Spleen (tissue), 11 donors: ENCODE data around the gene HORMAD2. TPM values are rescaled to one million over a fixed set of nuclear protein-coding genes. Genes with fewer than 3 reads are reported as not detected.

Experiments
- DNase-seq: peaks from one replicate; pipeline ENCODE4 v3.0.0-alpha.2; 2020
- H3K27ac ChIP-seq, 8 donors: fragments of 200-600 bp; sonication (generic) in 7 of 8; 1 replicate in 4 of 8; 2 replicates in 4 of 8; pipeline versions ENCODE4 v1.5.0 to v1.8.0; 2016 to 2021; ENCODE audit warnings: inconsistent platforms in 4 of 8, mild to moderate bottlenecking in 4 of 8, moderate library complexity in 1 of 8
- H3K27me3 ChIP-seq, 7 donors: fragments of 200-600 bp; sonication (generic) in 6 of 7; replicated peaks in 1 of 7; 1 replicate in 4 of 7; 2 replicates in 3 of 7; pipeline versions ENCODE4 v1.5.0 to v1.8.0; 2016 to 2021; ENCODE audit warnings: inconsistent platforms in 3 of 7, mild to moderate bottlenecking in 1 of 7
- H3K36me3 ChIP-seq, 6 donors: fragments of 200-600 bp; sonication (generic) in 5 of 6; 1 replicate in 4 of 6; 2 replicates in 2 of 6; pipeline versions ENCODE4 v1.5.0 to v1.8.0; 2016 to 2021; ENCODE audit warnings: inconsistent platforms in 2 of 6
- H3K4me1 ChIP-seq, 6 donors: fragments of 200-600 bp; sonication (generic) in 5 of 6; 1 replicate in 3 of 6; 2 replicates in 3 of 6; pipeline versions ENCODE4 v1.5.0 to v1.8.0; 2016 to 2021; ENCODE audit warnings: inconsistent platforms in 3 of 6
- H3K4me3 ChIP-seq, 8 donors: fragments of 200-600 bp; sonication (generic) in 7 of 8; 1 replicate in 4 of 8; 2 replicates in 4 of 8; pipeline versions ENCODE4 v1.5.0 to v1.8.0; 2016 to 2021; ENCODE audit warnings: inconsistent platforms in 4 of 8, mild to moderate bottlenecking in 4 of 8, moderate library complexity in 2 of 8
- H3K9me3 ChIP-seq, 8 donors: fragments of 200-600 bp; sonication (generic) in 7 of 8; 1 replicate in 4 of 8; 2 replicates in 4 of 8; pipeline versions ENCODE4 v1.5.0 to v1.8.0; 2016 to 2021; ENCODE audit warnings: inconsistent platforms in 4 of 8
- POLR2A ChIP-seq, 3 donors: fragments of 450-650 bp; IDR thresholded peaks; one replicate each; pipeline ENCODE4 v1.5.1; 2017; ENCODE audit warnings: antibody characterized with exemption in 3 of 3, mild to moderate bottlenecking in 1 of 3
- POLR2AphosphoS5 ChIP-seq, 3 donors: sonication (generic); formaldehyde crosslinking; IDR thresholded peaks; one replicate each; pipeline ENCODE4 v1.5.1; 2017; ENCODE audit warnings: antibody characterized with exemption in 3 of 3
- WGBS, 5 donors: extraction: QIAGEN DNeasy Blood & Tissue Kit in 3 of 5; methylation state at CpG; one replicate each; pipeline versions ENCODE4 v1.1.5 to v1.1.7; 2013 to 2018; 5-methylcytosine and 5-hydroxymethylcytosine counted together
- intact Hi-C: fragments of 100-400 bp; cut with DNase I; formaldehyde crosslinking; loops from one replicate; pipeline ENCODE4 v1.15.0; 2023; ENCODE audit warnings: low total_unique reads
- polyA plus RNA-seq, 3 donors: library from polyadenylated mRNA; stranded (reverse); fragments of 200-250 nt; gene quantifications; one replicate each; pipeline ENCODE4 v1.2.1, GENCODE V29; 2013
- total RNA-seq, 7 donors: library from RNA; depleted of rRNA in 3 of 7; stranded (reverse); fragments of >200 nt in 3 of 7; fragmentation: NEBNext Ultra II Directional in 4 of 7; extraction: Animal tissue kit (Norgen Biotek cat#: 25700) in 4 of 7; gene quantifications; one replicate each; pipeline versions ENCODE4 v1.1.0 to v1.2.1, GENCODE V29; 2016 to 2021
- TF ChIP-seq, protein P1 (sequence below), 11 experiments: fragments of 200-600 bp in 7 of 11; fragments of 450-650 bp in 4 of 11; sonication (generic) in 4 of 11; IDR thresholded peaks in 8 of 11; conservative IDR thresholded peaks in 3 of 11; 1 replicate in 7 of 11; 2 replicates in 4 of 11; pipeline versions ENCODE4 v1.4.0 to v1.8.0; 2016 to 2021; ENCODE audit warnings: antibody characterized with exemption in 11 of 11, inconsistent platforms in 4 of 11, mild to moderate bottlenecking in 1 of 11
- donor health status: healthy with polysubstance abuse.
- donor health status: DM: no; HTN: no; CAD: no; lungs with moderate emphysema.
- donor health status: DM: no; HTN: no; CAD: no.
- donor health status: Bipolar disorder and iron deficiency.
- donor health status: healthy.
- donor health status: DM: no; HTN: no; CAD: no.
- donor health status: DM: yes; HTN: yes; CAD: no.

The HORMAD2 gene
- total and polyA plus RNA-seq, 10 donors, result not detected

DNA sequence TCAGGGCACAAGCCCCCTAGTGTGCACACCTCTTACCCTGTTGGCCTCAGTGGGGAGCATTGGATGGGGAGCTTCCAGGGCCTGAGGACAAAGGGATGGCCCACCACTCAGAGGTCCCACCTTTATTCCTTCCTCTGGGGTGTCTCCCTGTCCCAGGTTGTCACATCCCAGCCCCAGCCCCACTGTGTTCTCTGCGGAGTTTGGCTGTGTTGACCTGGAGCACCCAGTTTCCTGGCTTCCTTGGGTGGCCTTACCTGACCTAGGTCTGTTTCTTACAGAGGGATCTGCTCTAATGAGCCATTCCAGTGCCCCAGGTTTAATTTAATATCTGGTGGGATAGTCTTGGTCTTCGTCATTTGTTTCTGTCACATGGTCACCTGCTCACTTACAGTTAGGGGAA lies 38.8 kb upstream of the HORMAD2 start:
- Histone ChIP-seq H3K27me3 (no peaks in the 10 kb centered on the region), H3K9me3 (no peaks in the 10 kb centered on the region), H3K4me3 (no peak overlapping the region), H3K4me1 (no peaks in the 10 kb centered on the region), H3K27ac (no peak overlapping the region), H3K36me3 (peaks cover 0 to 3% (median 0%) of the 10 kb centered on the region in 6 donors)
- 80 to 100% (median 94%) methylated on average over 1 to 2 of the region's 2 CpGs for WGBS, 5 donors
- TF ChIP-seq, protein P1, sequence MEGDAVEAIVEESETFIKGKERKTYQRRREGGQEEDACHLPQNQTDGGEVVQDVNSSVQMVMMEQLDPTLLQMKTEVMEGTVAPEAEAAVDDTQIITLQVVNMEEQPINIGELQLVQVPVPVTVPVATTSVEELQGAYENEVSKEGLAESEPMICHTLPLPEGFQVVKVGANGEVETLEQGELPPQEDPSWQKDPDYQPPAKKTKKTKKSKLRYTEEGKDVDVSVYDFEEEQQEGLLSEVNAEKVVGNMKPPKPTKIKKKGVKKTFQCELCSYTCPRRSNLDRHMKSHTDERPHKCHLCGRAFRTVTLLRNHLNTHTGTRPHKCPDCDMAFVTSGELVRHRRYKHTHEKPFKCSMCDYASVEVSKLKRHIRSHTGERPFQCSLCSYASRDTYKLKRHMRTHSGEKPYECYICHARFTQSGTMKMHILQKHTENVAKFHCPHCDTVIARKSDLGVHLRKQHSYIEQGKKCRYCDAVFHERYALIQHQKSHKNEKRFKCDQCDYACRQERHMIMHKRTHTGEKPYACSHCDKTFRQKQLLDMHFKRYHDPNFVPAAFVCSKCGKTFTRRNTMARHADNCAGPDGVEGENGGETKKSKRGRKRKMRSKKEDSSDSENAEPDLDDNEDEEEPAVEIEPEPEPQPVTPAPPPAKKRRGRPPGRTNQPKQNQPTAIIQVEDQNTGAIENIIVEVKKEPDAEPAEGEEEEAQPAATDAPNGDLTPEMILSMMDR (IDR thresholded peaks at IDR 0.05 in 8 of 11, conservative IDR thresholded peaks at IDR 0.05 in 3 of 11), result no peak
- TF ChIP-seq POLR2A (IDR thresholded peaks at IDR 0.05) (no peak), POLR2AphosphoS5 (IDR thresholded peaks at IDR 0.05) (no peak)
- intact Hi-C loops, result no loop called here
- DNase-seq, result no peak

DNA sequence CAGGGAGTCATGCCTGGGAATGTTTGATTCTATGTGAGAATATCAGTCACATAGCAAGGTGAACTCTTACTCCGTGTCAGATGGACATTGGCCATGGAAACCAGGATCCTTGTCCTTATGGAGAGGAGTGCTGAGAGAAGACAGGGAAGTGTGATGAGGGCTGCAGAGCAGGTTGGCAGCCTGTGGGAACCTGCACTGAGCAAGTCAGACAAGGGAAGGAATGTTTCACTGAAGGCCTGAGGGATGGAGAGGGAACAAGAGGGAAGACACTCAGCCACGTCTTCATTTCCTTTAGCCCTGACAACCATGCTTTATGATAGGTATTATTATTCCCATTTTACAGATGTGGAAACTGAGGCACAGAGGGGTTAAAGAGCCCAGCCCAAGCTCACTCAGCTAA lies 38.4 kb upstream of the HORMAD2 start:
- intact Hi-C loops, result no loop called here
- TF ChIP-seq, protein P1 (IDR thresholded peaks at IDR 0.05 in 8 of 11, conservative IDR thresholded peaks at IDR 0.05 in 3 of 11), result no peak
- no peak for TF ChIP-seq POLR2A (IDR thresholded peaks at IDR 0.05)
- TF ChIP-seq POLR2AphosphoS5 (IDR thresholded peaks at IDR 0.05), result no peak
- no peaks in the 10 kb centered on the region for H3K27me3 ChIP-seq
- 82 to 95% (median 88%) methylated on average over 2 of the region's 2 CpGs for WGBS, 5 donors
- H3K9me3 ChIP-seq, result no peaks in the 10 kb centered on the region
- no peak overlapping the region for H3K4me3 ChIP-seq
- no peak overlapping the region for H3K27ac ChIP-seq
- DNase-seq, result no peak
- H3K36me3 ChIP-seq, result no peaks in the 10 kb centered on the region
- peaks cover 0 to under 1% (median 0%) of the 10 kb centered on the region in 6 donors for H3K4me1 ChIP-seq

DNA sequence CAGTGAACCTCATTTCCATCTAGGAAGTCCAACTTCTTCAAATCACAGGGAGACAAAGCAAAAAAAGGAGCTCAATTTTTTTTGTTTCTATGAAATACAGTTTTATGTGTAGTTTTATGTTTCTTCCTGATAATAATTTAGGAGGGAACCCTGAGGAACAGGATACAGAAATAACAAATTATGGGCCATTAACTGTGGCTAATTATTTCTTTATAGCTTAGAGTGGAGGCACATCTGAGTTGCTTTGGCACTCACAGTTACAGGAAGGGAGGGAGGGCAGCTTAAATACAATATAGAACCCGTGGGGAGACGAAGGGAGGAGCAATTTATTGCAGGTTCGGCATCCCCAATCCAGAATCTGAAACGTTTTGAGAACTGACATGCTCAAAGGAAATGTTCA lies 37.1 kb upstream of the HORMAD2 start:
- intact Hi-C loops, result no loop called here
- Histone ChIP-seq H3K27me3 (no peaks in the 10 kb centered on the region), H3K36me3 (no peaks in the 10 kb centered on the region), H3K4me3 (no peak overlapping the region), H3K9me3 (no peaks in the 10 kb centered on the region), H3K4me1 (peaks cover 0 to 9% (median 0%) of the 10 kb centered on the region in 6 donors), H3K27ac (no peak overlapping the region)
- 39 to 52% (median 43%) methylated on average over 4 of the region's 4 CpGs for WGBS, 5 donors
- DNase-seq, result no peak
- TF ChIP-seq, protein P1 (IDR thresholded peaks at IDR 0.05 in 8 of 11, conservative IDR thresholded peaks at IDR 0.05 in 3 of 11), result no peak
- TF ChIP-seq POLR2A (IDR thresholded peaks at IDR 0.05), result no peak
- TF ChIP-seq POLR2AphosphoS5 (IDR thresholded peaks at IDR 0.05), result no peak

DNA sequence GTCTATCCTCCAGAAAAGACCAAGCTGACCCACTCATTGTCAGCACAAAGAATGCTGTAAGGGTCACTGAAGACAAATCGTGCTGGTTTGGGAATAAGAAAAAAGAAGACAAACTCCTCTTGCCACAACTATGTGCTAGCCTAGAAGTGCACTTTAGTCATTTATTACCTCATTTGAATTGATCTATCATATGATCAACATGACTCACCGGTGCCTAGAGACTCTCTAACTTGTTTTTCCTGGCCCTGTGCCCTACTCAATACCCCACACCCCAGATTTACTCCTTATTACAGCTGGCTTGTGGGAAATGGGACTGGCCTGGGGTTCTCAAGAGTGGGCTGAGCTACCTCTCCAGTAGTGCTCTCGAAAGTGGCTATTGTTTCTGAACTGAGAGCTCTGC lies 35.9 kb upstream of the HORMAD2 start:
- Histone ChIP-seq H3K9me3 (no peaks in the 10 kb centered on the region), H3K27ac (no peak overlapping the region), H3K27me3 (no peaks in the 10 kb centered on the region), H3K4me1 (peaks cover 0 to 9% (median 0%) of the 10 kb centered on the region in 6 donors), H3K36me3 (no peaks in the 10 kb centered on the region), H3K4me3 (no peak overlapping the region)
- TF ChIP-seq POLR2A (IDR thresholded peaks at IDR 0.05), result no peak
- TF ChIP-seq, protein P1 (IDR thresholded peaks at IDR 0.05 in 8 of 11, conservative IDR thresholded peaks at IDR 0.05 in 3 of 11), result no peak
- no peak for TF ChIP-seq POLR2AphosphoS5 (IDR thresholded peaks at IDR 0.05)
- intact Hi-C loops, result no loop called here
- DNase-seq, result no peak
- 68 to 91% (median 82%) methylated on average over 3 of the region's 3 CpGs for WGBS, 5 donors
